Measurements from ENCODE around the gene CPT1B.

The CPT1B gene

GRCh38 chr22:50607659-50608020 is 29.4 kb upstream of the CPT1B start:
- Histone ChIP-seq H3K36me3 (ENCODE audit: control insufficient read depth, low read depth, low read length) (no peaks in the 10 kb centered on the region), H3K9ac (ENCODE audit: low read length) (no peak overlapping the region), H3K27ac (ENCODE audit: low read length) (no peak overlapping the region), H3K4me3 (ENCODE audit: low read length) (no peak overlapping the region), H3K4me1 (ENCODE audit: control insufficient read depth, low read depth, low read length) (no peaks in the 10 kb centered on the region), H3K9me3 (ENCODE audit: control insufficient read depth, low read depth, low read length) (no peaks in the 10 kb centered on the region), H3K27me3 (ENCODE audit: control insufficient read depth, insufficient read depth, low read length) (peaks cover 2% of the 10 kb centered on the region)

GRCh38 chr22:50606946-50607658 is 28.9 kb upstream of the CPT1B start:
- no peaks in the 10 kb centered on the region for H3K36me3 ChIP-seq (ENCODE audit: control insufficient read depth, low read depth, low read length)
- H3K27me3 ChIP-seq (ENCODE audit: control insufficient read depth, insufficient read depth, low read length), result peaks cover 8% of the 10 kb centered on the region
- H3K9ac ChIP-seq (ENCODE audit: low read length), result no peak overlapping the region
- H3K27ac ChIP-seq (ENCODE audit: low read length), result no peak overlapping the region
- H3K4me1 ChIP-seq (ENCODE audit: control insufficient read depth, low read depth, low read length), result no peaks in the 10 kb centered on the region
- no peaks in the 10 kb centered on the region for H3K9me3 ChIP-seq (ENCODE audit: control insufficient read depth, low read depth, low read length)
- H3K4me3 ChIP-seq (ENCODE audit: low read length), result no peak overlapping the region

GRCh38 chr22:50606165-50606945 is 28.1 kb upstream of the CPT1B start:
- no peak overlapping the region for H3K9ac ChIP-seq (ENCODE audit: low read length)
- no peaks in the 10 kb centered on the region for H3K4me1 ChIP-seq (ENCODE audit: control insufficient read depth, low read depth, low read length)
- H3K27ac ChIP-seq (ENCODE audit: low read length), result no peak overlapping the region
- no peaks in the 10 kb centered on the region for H3K9me3 ChIP-seq (ENCODE audit: control insufficient read depth, low read depth, low read length)
- peaks cover 15% of the 10 kb centered on the region for H3K27me3 ChIP-seq (ENCODE audit: control insufficient read depth, insufficient read depth, low read length)
- H3K4me3 ChIP-seq (ENCODE audit: low read length), result no peak overlapping the region
- H3K36me3 ChIP-seq (ENCODE audit: control insufficient read depth, low read depth, low read length), result no peaks in the 10 kb centered on the region

- H3K27ac ChIP-seq (ENCODE audit: low read length), result no peak overlapping the region
- peaks cover 19% of the 10 kb centered on the region for H3K27me3 ChIP-seq (ENCODE audit: control insufficient read depth, insufficient read depth, low read length)
- no peaks in the 10 kb centered on the region for H3K9me3 ChIP-seq (ENCODE audit: control insufficient read depth, low read depth, low read length)
- no peaks in the 10 kb centered on the region for H3K36me3 ChIP-seq (ENCODE audit: control insufficient read depth, low read depth, low read length)
- no peak overlapping the region for H3K9ac ChIP-seq (ENCODE audit: low read length)
- no peaks in the 10 kb centered on the region for H3K4me1 ChIP-seq (ENCODE audit: control insufficient read depth, low read depth, low read length)
- no peak overlapping the region for H3K4me3 ChIP-seq (ENCODE audit: low read length)
Observed at GRCh38 chr22:50605613-50606074, 27.4 kb upstream of the CPT1B start.

GRCh38 chr22:50605002-50605612 is 26.9 kb upstream of the CPT1B start:
- Histone ChIP-seq H3K9me3 (ENCODE audit: control insufficient read depth, low read depth, low read length) (no peaks in the 10 kb centered on the region), H3K27ac (ENCODE audit: low read length) (no peak overlapping the region), H3K4me1 (ENCODE audit: control insufficient read depth, low read depth, low read length) (no peaks in the 10 kb centered on the region), H3K9ac (ENCODE audit: low read length) (no peak overlapping the region), H3K27me3 (ENCODE audit: control insufficient read depth, insufficient read depth, low read length) (peaks cover 19% of the 10 kb centered on the region), H3K36me3 (ENCODE audit: control insufficient read depth, low read depth, low read length) (no peaks in the 10 kb centered on the region), H3K4me3 (ENCODE audit: low read length) (no peak overlapping the region)

GRCh38 chr22:50604256-50605001 is 26.2 kb upstream of the CPT1B start:
- Histone ChIP-seq H3K27me3 (ENCODE audit: control insufficient read depth, insufficient read depth, low read length) (peaks cover 26% of the 10 kb centered on the region), H3K9me3 (ENCODE audit: control insufficient read depth, low read depth, low read length) (no peaks in the 10 kb centered on the region), H3K36me3 (ENCODE audit: control insufficient read depth, low read depth, low read length) (no peaks in the 10 kb centered on the region), H3K27ac (ENCODE audit: low read length) (no peak overlapping the region), H3K9ac (ENCODE audit: low read length) (no peak overlapping the region), H3K4me3 (ENCODE audit: low read length) (no peak overlapping the region), H3K4me1 (ENCODE audit: control insufficient read depth, low read depth, low read length) (no peaks in the 10 kb centered on the region)

GRCh38 chr22:50603511-50604255 is 25.5 kb upstream of the CPT1B start:
- no peaks in the 10 kb centered on the region for H3K4me1 ChIP-seq (ENCODE audit: control insufficient read depth, low read depth, low read length)
- no peaks in the 10 kb centered on the region for H3K36me3 ChIP-seq (ENCODE audit: control insufficient read depth, low read depth, low read length)
- H3K27me3 ChIP-seq (ENCODE audit: control insufficient read depth, insufficient read depth, low read length), result peaks cover 33% of the 10 kb centered on the region
- H3K9ac ChIP-seq (ENCODE audit: low read length), result no peak overlapping the region
- H3K9me3 ChIP-seq (ENCODE audit: control insufficient read depth, low read depth, low read length), result no peaks in the 10 kb centered on the region
- no peak overlapping the region for H3K4me3 ChIP-seq (ENCODE audit: low read length)
- no peak overlapping the region for H3K27ac ChIP-seq (ENCODE audit: low read length)

GRCh38 chr22:50602338-50602700 is 24.1 kb upstream of the CPT1B start:
- Histone ChIP-seq H3K9me3 (ENCODE audit: control insufficient read depth, low read depth, low read length) (no peaks in the 10 kb centered on the region), H3K4me1 (ENCODE audit: control insufficient read depth, low read depth, low read length) (no peaks in the 10 kb centered on the region), H3K9ac (ENCODE audit: low read length) (no peak overlapping the region), H3K4me3 (ENCODE audit: low read length) (no peak overlapping the region), H3K36me3 (ENCODE audit: control insufficient read depth, low read depth, low read length) (no peaks in the 10 kb centered on the region), H3K27me3 (ENCODE audit: control insufficient read depth, insufficient read depth, low read length) (peaks cover 40% of the 10 kb centered on the region), H3K27ac (ENCODE audit: low read length) (no peak overlapping the region)

- Histone ChIP-seq H3K27ac (ENCODE audit: low read length) (no peak overlapping the region), H3K27me3 (ENCODE audit: control insufficient read depth, insufficient read depth, low read length) (peaks cover 40% of the 10 kb centered on the region), H3K4me1 (ENCODE audit: control insufficient read depth, low read depth, low read length) (no peaks in the 10 kb centered on the region), H3K36me3 (ENCODE audit: control insufficient read depth, low read depth, low read length) (no peaks in the 10 kb centered on the region), H3K9ac (ENCODE audit: low read length) (no peak overlapping the region), H3K9me3 (ENCODE audit: control insufficient read depth, low read depth, low read length) (no peaks in the 10 kb centered on the region), H3K4me3 (ENCODE audit: low read length) (no peak overlapping the region)
Observed at GRCh38 chr22:50601669-50602337, 23.6 kb upstream of the CPT1B start.

GRCh38 chr22:50600967-50601668 is 22.9 kb upstream of the CPT1B start:
- Histone ChIP-seq H3K27me3 (ENCODE audit: control insufficient read depth, insufficient read depth, low read length) (peaks cover 40% of the 10 kb centered on the region), H3K4me3 (ENCODE audit: low read length) (peak overlapping the region; percentile 42), H3K4me1 (ENCODE audit: control insufficient read depth, low read depth, low read length) (no peaks in the 10 kb centered on the region), H3K9ac (ENCODE audit: low read length) (no peak overlapping the region), H3K27ac (ENCODE audit: low read length) (no peak overlapping the region), H3K36me3 (ENCODE audit: control insufficient read depth, low read depth, low read length) (no peaks in the 10 kb centered on the region), H3K9me3 (ENCODE audit: control insufficient read depth, low read depth, low read length) (no peaks in the 10 kb centered on the region)

Data from iPS-18a (cell line).